ENCODE results near the gene DPM1. TPM values are rescaled to one million over a fixed set of nuclear protein-coding genes. Genes with fewer than 3 reads are reported as not detected.

DPM1 gene
- total and polyA plus RNA-seq, 2 of the 8 experiments (the other 6 are each of a cell fraction or from before 2014, with no cell fraction given), result 42.3 to 57.0 TPM

DNA sequence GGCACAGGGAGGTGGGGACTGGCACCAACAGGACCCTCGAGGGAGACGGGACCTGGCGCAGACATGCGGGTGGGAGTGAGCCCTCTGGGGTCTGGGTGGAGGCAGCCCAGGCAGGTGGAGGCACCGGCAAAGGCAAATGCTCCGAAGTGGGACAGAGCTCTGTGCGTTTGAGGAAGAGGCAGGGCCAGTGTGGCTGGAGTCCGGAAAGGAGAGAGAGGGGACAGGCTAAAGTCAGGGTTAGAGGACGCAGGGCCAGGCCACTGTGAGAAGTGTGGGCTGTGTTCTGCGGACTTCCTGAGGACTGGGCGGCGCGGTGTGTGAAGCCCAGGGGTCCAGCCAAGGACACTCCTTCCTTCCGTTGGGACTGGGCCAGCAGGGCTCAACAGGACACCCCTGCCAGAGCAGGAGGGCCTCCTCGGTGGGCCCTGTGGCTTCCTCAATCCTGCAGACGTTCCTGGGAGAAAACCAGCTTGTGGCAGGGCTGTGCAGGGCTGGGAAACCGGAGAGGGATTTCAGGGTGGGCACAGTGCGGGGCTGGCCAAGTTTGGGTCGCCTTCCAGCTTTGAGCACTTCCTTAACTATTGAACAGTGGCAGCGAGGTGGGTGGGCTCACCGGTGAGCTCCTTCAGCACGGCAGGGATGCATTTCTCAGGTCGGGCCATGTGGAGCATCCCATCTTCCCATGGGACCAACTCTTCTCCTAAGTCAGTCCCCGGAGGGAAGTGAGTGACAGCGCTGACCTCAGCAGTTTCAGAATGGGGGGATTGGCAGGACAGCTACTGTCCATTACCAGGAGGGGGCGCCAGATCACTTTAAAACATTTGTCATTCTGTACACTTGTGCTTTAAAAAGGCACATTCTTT is 22.8 kb upstream of the DPM1 start:
- Histone ChIP-seq H3K14ac (ENCODE audit: insufficient read length) (no peak overlapping the region), H3K36me3 (ENCODE audit: control insufficient read depth in 2 of 4, insufficient read depth in 4 of 4, low read length in 3 of 4) (no peaks in the 10 kb centered on the region), H4K91ac (replicated peaks; ENCODE audit: insufficient read length, low read length) (no peak overlapping the region), H4K20me1 (replicated peaks in 1 of 2; ENCODE audit: control insufficient read depth in 1 of 2, insufficient read depth in 2 of 2, low read length in 2 of 2) (no peaks in the 10 kb centered on the region), H3K27me3 (replicated peaks in 1 of 4; ENCODE audit: control insufficient read depth in 3 of 4, extremely low read depth in 1 of 4, insufficient read depth in 3 of 4, low read length in 3 of 4) (no peaks in the 10 kb centered on the region; a peak in 1 of 7 replicates), H3K4ac (replicated peaks; ENCODE audit: insufficient read length, low read depth, low read length) (no peak overlapping the region), H2BK5ac (ENCODE audit: low read depth, low read length) (no peak overlapping the region), H4K8ac (ENCODE audit: extremely low read depth, insufficient read depth, low read length) (no peak overlapping the region), H2BK12ac (ENCODE audit: low read depth, low read length) (0 out of 2 replicates have a peak overlapping the region, but pooled peaks have one; percentile 9), H4K5ac (ENCODE audit: insufficient read length, low read depth, low read length) (no peak overlapping the region), H2AFZ (ENCODE audit: low read length) (no peak overlapping the region), H2AK5ac (ENCODE audit: low read depth, low read length) (no peak overlapping the region), H3K9me3 (ENCODE audit: insufficient read depth in 2 of 2, low read depth in 1 of 2, low read length in 1 of 2) (no peaks in the 10 kb centered on the region), H3K4me1 (replicated peaks in 1 of 4; ENCODE audit: control insufficient read depth in 3 of 4, insufficient read depth in 4 of 4, low read length in 3 of 4) (peaks cover 0 to 2% (median 0%) of the 10 kb centered on the region in 4 experiments; a peak in 1 of 7 replicates), H2BK120ac (replicated peaks; ENCODE audit: low read depth, low read length) (no peak overlapping the region), H3K56ac (replicated peaks; ENCODE audit: insufficient read length, low read depth, low read length) (no peak overlapping the region), H3K79me2 (ENCODE audit: control insufficient read depth in 1 of 2, insufficient read depth in 2 of 2, low read length in 2 of 2) (no peaks in the 10 kb centered on the region), H3K4me2 (ENCODE audit: insufficient read depth in 1 of 2, low read depth in 2 of 2, low read length in 2 of 2) (no peak overlapping the region), H3K27ac (ENCODE audit: low read depth, low read length) (no peak overlapping the region), H3K23me2 (ENCODE audit: low read depth, low read length) (0 out of 2 replicates have a peak, but pooled peaks cover 2% of the 10 kb centered on the region), H3K79me1 (ENCODE audit: low read depth, low read length) (no peaks in the 10 kb centered on the region), H2BK20ac (ENCODE audit: low read length) (no peak overlapping the region), H3K4me3 (ENCODE audit: extremely low read depth in 1 of 4, insufficient read depth in 2 of 4, low read depth in 3 of 4, low read length in 4 of 4) (no peak overlapping the region), H3K23ac (ENCODE audit: insufficient read length) (no peak overlapping the region), H2BK15ac (ENCODE audit: low read length) (no peak overlapping the region), H3K18ac (ENCODE audit: extremely low read depth, low read length) (no peak overlapping the region), H3K9ac (replicated peaks in 1 of 4; ENCODE audit: extremely low read depth in 1 of 4, low read depth in 3 of 4, low read length in 3 of 4) (no peak overlapping the region)
- peak; percentile 72 to 79 for TF ChIP-seq RAD21 (IDR thresholded peaks at IDR 0.05 in 1 of 2, conservative IDR thresholded peaks at IDR 0.05 in 1 of 2; ENCODE audit: low read depth in 2 of 2, low read length in 2 of 2)
- no peak for TF ChIP-seq KDM4A (IDR thresholded peaks at IDR 0.05; ENCODE audit: low read depth, low read length, severe bottlenecking)
- peak; percentile 63; the same call in 1 of the 2 replicates for TF ChIP-seq YY1 (IDR thresholded peaks at IDR 0.05; ENCODE audit: low read depth, low read length)
- no peak for TF ChIP-seq GTF2F1 (IDR thresholded peaks at IDR 0.05; ENCODE audit: borderline replicate concordance, low read depth, low read length)
- TF ChIP-seq, protein P1, sequence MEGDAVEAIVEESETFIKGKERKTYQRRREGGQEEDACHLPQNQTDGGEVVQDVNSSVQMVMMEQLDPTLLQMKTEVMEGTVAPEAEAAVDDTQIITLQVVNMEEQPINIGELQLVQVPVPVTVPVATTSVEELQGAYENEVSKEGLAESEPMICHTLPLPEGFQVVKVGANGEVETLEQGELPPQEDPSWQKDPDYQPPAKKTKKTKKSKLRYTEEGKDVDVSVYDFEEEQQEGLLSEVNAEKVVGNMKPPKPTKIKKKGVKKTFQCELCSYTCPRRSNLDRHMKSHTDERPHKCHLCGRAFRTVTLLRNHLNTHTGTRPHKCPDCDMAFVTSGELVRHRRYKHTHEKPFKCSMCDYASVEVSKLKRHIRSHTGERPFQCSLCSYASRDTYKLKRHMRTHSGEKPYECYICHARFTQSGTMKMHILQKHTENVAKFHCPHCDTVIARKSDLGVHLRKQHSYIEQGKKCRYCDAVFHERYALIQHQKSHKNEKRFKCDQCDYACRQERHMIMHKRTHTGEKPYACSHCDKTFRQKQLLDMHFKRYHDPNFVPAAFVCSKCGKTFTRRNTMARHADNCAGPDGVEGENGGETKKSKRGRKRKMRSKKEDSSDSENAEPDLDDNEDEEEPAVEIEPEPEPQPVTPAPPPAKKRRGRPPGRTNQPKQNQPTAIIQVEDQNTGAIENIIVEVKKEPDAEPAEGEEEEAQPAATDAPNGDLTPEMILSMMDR (IDR thresholded peaks at IDR 0.05; ENCODE audit: control extremely low read depth in 1 of 3, insufficient read depth in 1 of 3, low read depth in 1 of 3, low read length in 3 of 3), result peak; percentile 64 to 83 (median 76)
- peak; percentile 99 for TF ChIP-seq MAFK (IDR thresholded peaks at IDR 0.05; ENCODE audit: low read depth, low read length)
- TF ChIP-seq RXRA (IDR thresholded peaks at IDR 0.05; ENCODE audit: insufficient read depth, low read depth, low read length), result no peak
- TF ChIP-seq TCF12 (IDR thresholded peaks at IDR 0.05; ENCODE audit: low read depth, low read length), result no peak
- POLR2A ChIA-PET (ENCODE audit: partially characterized antibody), result interaction anchor here (0.7 to 1.2 kb wide), 3 partner anchors 10 to 338 kb away, joined by 3 read pairs; partner anchors contain the start of gene ADNP
- no peak for FAIRE-seq
- DNase-seq (ENCODE audit: low read depth in 1 of 2, low spot score in 2 of 2), result peak in 1 of 2 experiments; percentile 82
- whole genome bisulfite sequencing, 2 experiments (ENCODE audit: extremely low coverage in 1 of 2, insufficient coverage in 1 of 2, insufficient read length in 1 of 2, insufficient replicate concordance in 2 of 2, low coverage in 1 of 2, low lambda C conversion rate in 2 of 2, missing lambda C conversion rate in 1 of 2), result 62% methylated on average over 25 of the region's 26 CpGs; no CpG with 5 or more reads in 1 of the 2 experiments
- CTCF ChIA-PET (ENCODE audit: partially characterized antibody), result interaction anchor here (0.5 to 7.6 kb wide), 60 partner anchors 9 to 994 kb away, joined by 3 to 54 read pairs (median 4); partner anchors contain the start of genes BCAS4, DPM1 and MOCS3
